Hematopoietic multipotent progenitor cell treated with erythropoietin and hydrocortisone succinate and interleukin-3 and kit ligand, for 15 days (in vitro differentiated cells): Measurements from ENCODE around the gene ITGAV.

Source experiments
- DNase-seq: peaks from one replicate; pipeline ENCODE4 v3.0.0-alpha.2; 2015; ENCODE audit warnings: low spot score

Gene ITGAV

DNA sequence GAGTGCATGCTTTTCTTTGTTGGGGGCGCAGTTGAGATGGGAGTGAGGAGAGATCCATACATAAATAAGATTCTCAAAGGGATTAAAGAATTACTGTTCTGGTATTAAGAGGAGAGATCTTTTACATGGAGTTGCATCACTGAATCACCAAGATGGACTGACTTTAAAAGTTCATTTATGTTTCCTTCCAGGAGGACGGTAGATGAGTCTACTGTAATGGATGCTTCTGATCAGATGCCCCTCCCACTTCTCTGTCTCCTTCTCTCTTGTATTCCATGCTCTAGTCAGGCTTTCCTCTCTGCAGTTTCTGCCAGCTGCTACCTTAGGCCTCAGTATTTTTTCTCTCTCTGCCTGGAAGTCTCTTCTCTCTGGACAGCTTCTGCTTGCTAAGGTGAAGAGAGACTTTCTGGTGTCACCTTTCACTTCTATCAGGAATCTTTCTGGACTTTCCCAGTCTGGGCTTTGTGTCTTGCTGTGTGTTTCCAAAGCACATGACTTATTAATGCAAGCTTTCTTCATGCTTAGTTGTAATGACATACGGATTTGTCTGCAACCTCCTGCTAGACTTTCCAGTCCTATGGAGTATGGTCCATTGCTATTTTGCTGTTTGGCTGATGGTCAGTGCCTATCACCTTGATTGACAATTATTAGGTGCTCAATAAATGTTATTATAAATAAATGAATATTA, 127.6 kb downstream of the ITGAV start:
- DNase-seq = no peak

DNA sequence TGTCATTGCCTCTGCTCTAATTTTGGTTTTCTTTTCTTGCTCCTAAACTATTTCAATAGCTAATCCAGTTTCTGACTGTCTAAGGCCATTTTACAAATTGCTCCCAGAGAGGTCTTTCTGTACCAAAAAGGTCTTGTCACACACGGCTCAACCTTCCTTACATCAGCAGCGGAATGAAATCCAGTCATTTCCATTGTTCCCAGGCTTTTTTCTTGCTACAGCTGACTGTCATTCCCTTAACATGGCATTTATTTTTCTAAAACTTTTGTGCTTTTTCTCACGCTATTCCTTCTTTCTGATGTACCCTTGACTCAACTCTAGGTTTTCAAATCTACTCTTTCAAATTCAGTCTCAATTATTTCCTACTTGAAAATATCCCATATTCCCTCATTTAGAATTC, 128.3 kb downstream of the ITGAV start:
- no peak for DNase-seq

DNA sequence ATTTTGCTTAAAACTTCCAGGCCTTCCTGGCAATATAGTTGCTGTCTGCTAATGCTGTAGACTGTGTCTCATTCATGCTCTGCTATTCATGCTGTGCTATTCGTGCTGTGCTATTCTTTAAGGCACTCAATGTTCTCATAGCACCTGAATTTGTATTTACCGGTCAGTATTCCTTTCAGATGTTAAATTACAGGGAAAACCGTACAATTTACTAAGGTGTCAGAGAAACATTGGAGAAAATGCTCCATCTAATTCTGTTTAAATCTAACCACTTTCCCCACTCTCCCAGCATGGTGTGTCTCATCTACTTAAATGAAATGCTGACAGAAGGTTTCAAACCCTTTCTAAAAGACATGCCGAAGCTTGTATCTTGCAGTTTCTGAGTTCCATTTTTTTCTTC, 129.0 kb downstream of the ITGAV start:
- no peak for DNase-seq

GRCh38 chr2:186721956-186722355, 132.1 kb downstream of the ITGAV start:
- no peak for DNase-seq

DNA sequence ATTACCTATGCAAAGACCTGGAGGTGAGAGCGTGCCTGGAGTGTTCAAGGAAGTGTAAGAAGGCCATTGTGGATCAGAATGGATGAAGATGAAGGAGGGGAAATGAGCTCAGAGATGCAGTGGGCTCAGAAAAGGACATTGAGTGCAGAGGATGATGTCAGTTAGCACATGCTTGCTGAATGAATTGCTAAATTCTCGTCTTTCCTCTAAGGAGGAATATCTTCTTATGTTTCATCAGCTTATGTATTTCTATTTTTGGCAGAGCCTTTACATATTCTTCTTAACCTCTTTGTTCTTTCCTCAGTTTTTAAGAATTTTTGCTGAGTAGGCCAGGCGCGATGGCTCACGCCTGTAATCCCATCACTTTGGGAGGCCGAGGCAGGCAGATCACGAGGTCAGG, 134.9 kb downstream of the ITGAV start:
- DNase-seq = no peak

- no peak for DNase-seq
Observed at GRCh38 chr2:186725783-186726182, 135.9 kb downstream of the ITGAV start.

GRCh38 chr2:186726938-186727337, 137.1 kb downstream of the ITGAV start:
- no peak for DNase-seq

DNA sequence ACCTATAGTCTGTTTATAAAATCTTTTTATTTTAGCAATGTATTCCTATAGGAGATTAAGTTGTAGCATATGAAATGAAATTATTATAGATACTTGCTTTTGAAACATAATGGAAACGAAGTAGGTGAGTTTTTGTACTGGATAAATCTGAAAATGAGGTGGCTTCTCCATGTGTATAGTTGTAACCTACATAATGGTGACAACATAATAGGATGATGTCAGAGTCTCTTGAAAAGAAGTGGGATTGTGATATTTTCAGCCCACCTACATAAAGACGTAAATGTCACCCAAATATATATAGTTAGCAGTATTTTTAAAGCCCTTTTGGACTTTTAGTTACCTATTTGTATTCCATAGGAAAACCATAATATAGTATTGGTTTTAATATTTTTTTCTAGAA, 138.8 kb downstream of the ITGAV start:
- no peak for DNase-seq
